H1 (cell line): ENCODE data around the gene EXD3. TPM values are rescaled to one million over a fixed set of nuclear protein-coding genes. Genes with fewer than 3 reads are reported as not detected.

ENCODE experiments used
- CTCF ChIA-PET: fragments of 300-600 bp; sonication (Branson Sonifier 250); formaldehyde crosslinking; loops from one replicate; lab custom pipeline; 2021; ENCODE audit not compliant: partially characterized antibody; lab: Charles Lee
- POLR2A ChIA-PET: fragments of 300-600 bp; sonication (Branson Sonifier 250); formaldehyde crosslinking; loops from one replicate; lab custom pipeline; 2021; ENCODE audit warnings: inconsistent platforms; ENCODE audit not compliant: partially characterized antibody; lab: Charles Lee
- DNase-seq, 2 experiments: peaks; one replicate each; pipeline versions ENCODE4 v3.0.0 to v3.0.0-alpha.2; 2010 to 2022; ENCODE audit warnings: low spot score in 2 of 2, low read depth in 1 of 2, mixed read lengths in 1 of 2
- FAIRE-seq: peaks from 2 replicates; lab custom pipeline; 2011; peaks lifted over from hg19 to GRCh38; lab: Jason Lieb, UNC
- H2AFZ ChIP-seq: 2 replicates; pipeline ENCODE4 v1.8.1; 2012; ENCODE audit warnings: low read length, inconsistent platforms
- H2AK5ac ChIP-seq: 2 replicates; pipeline ENCODE4 v1.6.1; 2013; ENCODE audit warnings: low read depth, low read length
- H2BK120ac ChIP-seq: replicated peaks from 2 replicates; pipeline ENCODE3; 2013; ENCODE audit warnings: low read depth, low read length, inconsistent platforms
- H2BK12ac ChIP-seq: 2 replicates; pipeline ENCODE4 v1.6.1; 2013; ENCODE audit warnings: low read depth, low read length
- H2BK15ac ChIP-seq: 2 replicates; pipeline ENCODE4 v1.6.1; 2013; ENCODE audit warnings: low read length
- H2BK20ac ChIP-seq: 2 replicates; pipeline ENCODE4 v1.6.1; 2013; ENCODE audit warnings: low read length
- H2BK5ac ChIP-seq: 2 replicates; pipeline ENCODE4 v1.6.1; 2013; ENCODE audit warnings: low read depth, low read length
- H3K14ac ChIP-seq: 2 replicates; pipeline ENCODE4 v1.6.1; 2013; ENCODE audit warnings: inconsistent platforms; ENCODE audit not compliant: insufficient read length
- H3K18ac ChIP-seq: 2 replicates; pipeline ENCODE4 v1.6.1; 2013; ENCODE audit warnings: low read length; ENCODE audit errors: extremely low read depth
- H3K23ac ChIP-seq: 2 replicates; pipeline ENCODE4 v1.6.1; 2013; ENCODE audit warnings: inconsistent platforms; ENCODE audit not compliant: insufficient read length
- H3K23me2 ChIP-seq: 2 replicates; pipeline ENCODE4 v1.6.1; 2013; ENCODE audit warnings: low read depth, low read length
- H3K27ac ChIP-seq: 2 replicates; pipeline ENCODE4 v1.6.1; 2011; ENCODE audit warnings: low read depth, low read length, inconsistent platforms
- H3K27me3 ChIP-seq, 4 experiments: replicated peaks in 1 of 4; 1 replicate in 1 of 4; 2 replicates in 3 of 4; pipeline versions ENCODE4 v1.6.1 to v1.8.1; 2011 to 2013; ENCODE audit warnings: low read length in 3 of 4, mild to moderate bottlenecking in 3 of 4, inconsistent platforms in 2 of 4, mixed read lengths in 2 of 4, moderate library complexity in 1 of 4; ENCODE audit not compliant: control insufficient read depth in 3 of 4, insufficient read depth in 3 of 4; ENCODE audit errors: extremely low read depth in 1 of 4
- H3K36me3 ChIP-seq, 4 experiments: 2 replicates each; pipeline versions ENCODE4 v1.6.1 to v1.8.1; 2011 to 2013; ENCODE audit warnings: mild to moderate bottlenecking in 4 of 4, low read length in 3 of 4, moderate library complexity in 2 of 4, control low read depth in 1 of 4, inconsistent platforms in 1 of 4; ENCODE audit not compliant: insufficient read depth in 4 of 4, control insufficient read depth in 2 of 4
- H3K4ac ChIP-seq: replicated peaks from 2 replicates; pipeline ENCODE3; 2013; ENCODE audit warnings: low read length, low read depth, mixed read lengths, inconsistent platforms; ENCODE audit not compliant: insufficient read length
- H3K4me1 ChIP-seq, 4 experiments: replicated peaks in 1 of 4; 1 replicate in 1 of 4; 2 replicates in 3 of 4; pipeline versions ENCODE4 v1.6.1 to v1.8.1; 2011 to 2013; ENCODE audit warnings: low read length in 3 of 4, inconsistent platforms in 2 of 4, mixed read lengths in 1 of 4; ENCODE audit not compliant: insufficient read depth in 4 of 4, control insufficient read depth in 3 of 4
- H3K4me2 ChIP-seq, 2 experiments: 2 replicates each; pipeline versions ENCODE4 v1.6.1 to v1.8.1; 2011 to 2013; ENCODE audit warnings: low read depth in 2 of 2, low read length in 2 of 2, control low read depth in 1 of 2, inconsistent platforms in 1 of 2, mild to moderate bottlenecking in 1 of 2; ENCODE audit not compliant: insufficient read depth in 1 of 2
- H3K4me3 ChIP-seq, 4 experiments: fragments of 200-600, 300-600 bp in 1 of 4; sonication (generic), shearing (Covaris generic), sonication (Bioruptor Twin) in 1 of 4; 2 replicates each; pipeline versions ENCODE4 v1.5.1 to v1.8.1; 2011 to 2016; ENCODE audit warnings: low read length in 4 of 4, low read depth in 3 of 4, control low read depth in 2 of 4, inconsistent platforms in 2 of 4, mild to moderate bottlenecking in 2 of 4, mixed read lengths in 1 of 4, moderate library complexity in 1 of 4; ENCODE audit not compliant: insufficient read depth in 2 of 4; ENCODE audit errors: extremely low read depth in 1 of 4
- H3K56ac ChIP-seq: replicated peaks from 2 replicates; pipeline ENCODE3; 2013; ENCODE audit warnings: low read depth, mild to moderate bottlenecking, mixed read lengths, low read length, inconsistent platforms; ENCODE audit not compliant: insufficient read length
- H3K79me1 ChIP-seq: 2 replicates; pipeline ENCODE4 v1.6.1; 2013; ENCODE audit warnings: low read depth, low read length, control low read depth
- H3K79me2 ChIP-seq, 2 experiments: 2 replicates each; pipeline versions ENCODE4 v1.6.1 to v1.8.1; 2012 to 2013; ENCODE audit warnings: low read length in 2 of 2, mild to moderate bottlenecking in 2 of 2, inconsistent platforms in 1 of 2; ENCODE audit not compliant: insufficient read depth in 2 of 2, control insufficient read depth in 1 of 2
- H3K9ac ChIP-seq, 4 experiments: replicated peaks in 1 of 4; 1 replicate in 1 of 4; 2 replicates in 3 of 4; pipeline versions ENCODE4 v1.6.1 to v1.8.1; 2011 to 2013; ENCODE audit warnings: low read depth in 3 of 4, low read length in 3 of 4, control low read depth in 2 of 4, mild to moderate bottlenecking in 2 of 4, moderate library complexity in 2 of 4, inconsistent platforms in 1 of 4; ENCODE audit errors: extremely low read depth in 1 of 4
- H3K9me3 ChIP-seq, 2 experiments: 2 replicates each; pipeline versions ENCODE4 v1.6.1 to v1.8.1; 2012 to 2013; ENCODE audit warnings: mild to moderate bottlenecking in 2 of 2, moderate library complexity in 2 of 2, control low read depth in 1 of 2, inconsistent platforms in 1 of 2, low read depth in 1 of 2, low read length in 1 of 2, mixed read lengths in 1 of 2; ENCODE audit not compliant: insufficient read depth in 2 of 2
- H4K20me1 ChIP-seq, 2 experiments: replicated peaks in 1 of 2; 2 replicates each; pipeline versions ENCODE3 to v1.8.1; 2011 to 2013; ENCODE audit warnings: inconsistent platforms in 2 of 2, low read length in 2 of 2, mild to moderate bottlenecking in 1 of 2; ENCODE audit not compliant: insufficient read depth in 2 of 2, control insufficient read depth in 1 of 2
- H4K5ac ChIP-seq: 2 replicates; pipeline ENCODE4 v1.6.1; 2013; ENCODE audit warnings: low read length, low read depth, mixed read lengths, inconsistent platforms; ENCODE audit not compliant: insufficient read length
- H4K8ac ChIP-seq: 2 replicates; pipeline ENCODE4 v1.8.0; 2013; ENCODE audit warnings: mild to moderate bottlenecking, moderate library complexity, low read length, inconsistent platforms; ENCODE audit not compliant: insufficient read depth; ENCODE audit errors: extremely low read depth
- H4K91ac ChIP-seq: replicated peaks from 2 replicates; pipeline ENCODE3; 2013; ENCODE audit warnings: low read length, mixed read lengths, inconsistent platforms; ENCODE audit not compliant: insufficient read length
- CHD2 ChIP-seq: IDR thresholded peaks from 2 replicates; pipeline ENCODE4 v1.6.1; 2012; ENCODE audit warnings: low read length, improper control_type of control experiment
- NANOG ChIP-seq: IDR thresholded peaks from 2 replicates; pipeline ENCODE4 v1.6.1; 2011; ENCODE audit warnings: low read length, low read depth, mild to moderate bottlenecking, inconsistent platforms; ENCODE audit not compliant: insufficient read depth, poor library complexity, severe bottlenecking
- WGBS, 2 experiments: shearing (Covaris generic) in 1 of 2; methylation state at CpG; one replicate each; pipeline versions ENCODE4 v1.1.6 to v1.1.7; 2013 to 2015; ENCODE audit warnings: low lambda C conversion rate in 2 of 2, mixed read lengths in 2 of 2, inconsistent platforms in 1 of 2, low coverage in 1 of 2, missing lambda C conversion rate in 1 of 2; ENCODE audit not compliant: insufficient replicate concordance in 2 of 2, insufficient coverage in 1 of 2, insufficient read length in 1 of 2; ENCODE audit errors: extremely low coverage in 1 of 2, missing lambda C conversion rate in 1 of 2; 5-methylcytosine and 5-hydroxymethylcytosine counted together
- polyA plus RNA-seq, 7 experiments: library from polyadenylated mRNA; depleted of rRNA in 3 of 7; stranded (reverse) in 5 of 7; unstranded in 2 of 7; fragments of >200 nt in 5 of 7; fragments of 200-250 nt in 2 of 7; gene quantifications; 1 replicate in 5 of 7; 2 replicates in 1 of 7; 4 replicates in 1 of 7; pipeline versions ENCODE4 v1.2.1 to v1.2.3, GENCODE V29; 2011 to 2013; ENCODE audit warnings: missing spikeins in 2 of 7, mixed read lengths in 2 of 7
- total RNA-seq: library from RNA; stranded (reverse); fragmentation: NEBNext Ultra II Directional; extraction: Animal tissue kit (Norgen Biotek cat#: 25700); gene quantifications from 2 replicates; pipeline ENCODE4 v1.2.1, GENCODE V29; 2021

EXD3 gene
- total and polyA plus RNA-seq, 2 of the 8 experiments (the other 6 are each of a cell fraction or from before 2014, with no cell fraction given): 7.2 to 9.4 TPM

- H4K8ac ChIP-seq: peak overlapping the region; percentile 92
- peak overlapping the region; percentile 38 for H2BK120ac ChIP-seq
- peaks cover 0 to 4% (median 0%) of the 10 kb centered on the region in 4 experiments; a peak in 2 of 7 replicates for H3K27me3 ChIP-seq
- H3K14ac ChIP-seq: no peak overlapping the region
- peak overlapping the region; percentile 78 for H3K4ac ChIP-seq
- ChIA-PET CTCF (interaction anchor here (0.7 to 3.6 kb wide), 6 partner anchors 18 to 1063 kb away, joined by 3 to 18 read pairs (median 4); partner anchors contain the start of gene NRARP), POLR2A (interaction anchor here (1.0 to 11.9 kb wide), 3 partner anchors 13 to 80 kb away, joined by 3 to 129 read pairs (median 3); partner anchors contain the start of genes NRARP and TUBB4B)
- no peak overlapping the region for H2AFZ ChIP-seq
- H3K27ac ChIP-seq: no peak overlapping the region
- H2AK5ac ChIP-seq: no peak overlapping the region; the same call in 1 of the 2 replicates
- H3K23me2 ChIP-seq: no peaks in the 10 kb centered on the region; the same call in 1 of the 2 replicates
- H2BK5ac ChIP-seq: peak overlapping the region; percentile 27; the same call in 1 of the 2 replicates
- no peak overlapping the region for H3K23ac ChIP-seq
- no peaks in the 10 kb centered on the region for H3K36me3 ChIP-seq
- H2BK15ac ChIP-seq: no peak overlapping the region; the same call in 1 of the 2 replicates
- H3K9me3 ChIP-seq: no peaks in the 10 kb centered on the region
- 59% methylated on average over 19 of the region's 24 CpGs; no CpG with 5 or more reads in 1 of the 2 experiments for WGBS, 2 experiments
- H3K18ac ChIP-seq: peak overlapping the region; percentile 78
- H3K4me1 ChIP-seq: peaks cover 0 to 20% (median 7%) of the 10 kb centered on the region in 4 experiments; a peak in 4 of 7 replicates
- peak overlapping the region; percentile 93 for H4K91ac ChIP-seq
- H3K56ac ChIP-seq: no peak overlapping the region
- H3K4me3 ChIP-seq: no peak overlapping the region
- no peak overlapping the region for H3K9ac ChIP-seq
- no peaks in the 10 kb centered on the region for H3K79me2 ChIP-seq
- H3K4me2 ChIP-seq: no peak overlapping the region
- no peaks in the 10 kb centered on the region for H3K79me1 ChIP-seq
- H2BK12ac ChIP-seq: peak overlapping the region; percentile 75; the same call in 1 of the 2 replicates
- no peak for FAIRE-seq
- DNase-seq: peak in 1 of 2 experiments; percentile 64
- H2BK20ac ChIP-seq: peak overlapping the region; percentile 72; the same call in 1 of the 2 replicates
- H4K5ac ChIP-seq: no peak overlapping the region
- H4K20me1 ChIP-seq: no peaks in the 10 kb centered on the region
- TF ChIP-seq NANOG (peak; percentile 9), CHD2 (no peak)
Observed at GRCh38 chr9:137320555-137321384, 102.2 kb downstream of the EXD3 start.
